K562 (cell line): ENCODE data around the gene FCHO2. TPM values are rescaled to one million over a fixed set of nuclear protein-coding genes. Genes with fewer than 3 reads are reported as not detected.

Source experiments
- ATAC-seq: fragments of 200-7000 bp; cut with Tn5 transposase; 3 replicates; pipeline ENCODE4 v1.9.1; 2020; ENCODE audit warnings: moderate library complexity
- BruUV-seq: library from RNA; stranded (reverse); fragments of 400-500 nt; replicated peaks from 2 replicates; lab custom pipeline; 2021; lab: Mats Ljungman, UMichigan
- CTCF ChIA-PET: fragments of 300-600 bp; formaldehyde crosslinking; extraction: SDS; loops from one replicate; lab custom pipeline; 2021; ENCODE audit warnings: low intra/inter-chr PET ratio; lab: Yijun Ruan, JAX
- POLR2A ChIA-PET: fragments of 300-600, 350-650 bp; sonication (Branson Sonifier 250); formaldehyde crosslinking; extraction: SDS; loops from one replicate; lab custom pipeline; 2021; ENCODE audit warnings: antibody characterized with exemption, inconsistent platforms; lab: Yijun Ruan, JAX
- DNase-seq, 4 experiments: peaks; one replicate each; pipeline versions ENCODE4 v3.0.0 to v3.0.0-alpha.2; 2011 to 2018; ENCODE audit warnings: low spot score in 3 of 4, mixed read lengths in 3 of 4; ENCODE audit errors: extremely low read depth in 1 of 4
- FAIRE-seq: peaks from 2 replicates; lab custom pipeline; 2011; peaks lifted over from hg19 to GRCh38; lab: Jason Lieb, UNC
- H2AFZ ChIP-seq: 2 replicates; pipeline ENCODE4 v1.6.0; 2011; ENCODE audit warnings: low read depth, low read length, control low read depth, inconsistent platforms
- H3K27ac ChIP-seq: fragments of 200-600 bp; 3 replicates; pipeline ENCODE4 v1.8.0; 2011; ENCODE audit warnings: low read depth, mild to moderate bottlenecking, control low read depth, inconsistent platforms, low read length, moderate library complexity, mixed read lengths; ENCODE audit errors: extremely low read depth
- H3K27me3 ChIP-seq, 2 experiments: fragments of 300-600 bp in 1 of 2; 2 replicates in 1 of 2; 3 replicates in 1 of 2; pipeline versions ENCODE4 v1.6.0 to v1.8.0; 2011; ENCODE audit warnings: inconsistent platforms in 2 of 2, low read length in 2 of 2, mild to moderate bottlenecking in 1 of 2, mixed read lengths in 1 of 2, moderate library complexity in 1 of 2; ENCODE audit not compliant: control insufficient read depth in 2 of 2, insufficient read depth in 2 of 2
- H3K36me3 ChIP-seq: fragments of 300-600 bp; 3 replicates; pipeline ENCODE4 v1.8.0; 2011; ENCODE audit warnings: mild to moderate bottlenecking, low read length, inconsistent platforms; ENCODE audit not compliant: control insufficient read depth, insufficient read depth
- H3K4me1 ChIP-seq, 2 experiments: fragments of 200-600 bp in 1 of 2; replicated peaks in 1 of 2; 2 replicates in 1 of 2; 3 replicates in 1 of 2; pipeline versions ENCODE4 v1.5.1 to v1.8.0; 2011; ENCODE audit warnings: inconsistent platforms in 2 of 2, low read length in 2 of 2, mild to moderate bottlenecking in 1 of 2, mixed read lengths in 1 of 2, moderate library complexity in 1 of 2; ENCODE audit not compliant: control insufficient read depth in 2 of 2, insufficient read depth in 2 of 2
- H3K4me2 ChIP-seq: 2 replicates; pipeline ENCODE4 v1.6.1; 2011; ENCODE audit warnings: low read length, control low read depth, inconsistent platforms, mixed read lengths; ENCODE audit not compliant: insufficient read depth
- H3K4me3 ChIP-seq: fragments of 200-600 bp; sonication (generic), shearing (Covaris generic); 2 replicates; pipeline ENCODE4 v1.5.1; 2016; ENCODE audit warnings: control low read depth, inconsistent platforms
- H3K79me2 ChIP-seq: fragments of 200-600 bp; 3 replicates; pipeline ENCODE4 v1.8.0; 2011; ENCODE audit warnings: low read length, inconsistent platforms; ENCODE audit not compliant: control insufficient read depth, insufficient read depth
- H3K9ac ChIP-seq, 2 experiments: 2 replicates each; pipeline versions ENCODE4 v1.6.0 to v1.6.1; 2011; ENCODE audit warnings: low read depth in 2 of 2, low read length in 2 of 2, control low read depth in 1 of 2, inconsistent platforms in 1 of 2, mild to moderate bottlenecking in 1 of 2, mixed read lengths in 1 of 2; ENCODE audit not compliant: insufficient read depth in 1 of 2
- H3K9me1 ChIP-seq: one replicate; pipeline ENCODE4 v1.6.0; 2011; ENCODE audit warnings: inconsistent platforms, mild to moderate bottlenecking, low read length, moderate library complexity; ENCODE audit not compliant: control insufficient read depth, insufficient read depth
- H3K9me3 ChIP-seq: replicated peaks from 2 replicates; pipeline ENCODE4 v1.5.1; 2011; ENCODE audit warnings: low read depth, low read length, inconsistent platforms; ENCODE audit not compliant: control insufficient read depth, insufficient read depth
- H4K20me1 ChIP-seq: replicated peaks from 2 replicates; pipeline ENCODE4 v1.6.1; 2011; ENCODE audit warnings: low read length, inconsistent platforms, mixed read lengths; ENCODE audit not compliant: control insufficient read depth, insufficient read depth
- BRD4 ChIP-seq: fragments of 200-600 bp; sonication (generic); IDR thresholded peaks from 2 replicates; pipeline ENCODE4 v1.6.1; 2017; ENCODE audit warnings: inconsistent platforms
- CREBBP ChIP-seq: IDR thresholded peaks from one replicate; pipeline ENCODE4 v1.6.1; 2012; ENCODE audit warnings: low read depth, mild to moderate bottlenecking, control low read depth, inconsistent platforms, low read length
- DMBX1 ChIP-seq: fragments of 250-450 bp; sonication (Bioruptor Pico); IDR thresholded peaks from 2 replicates; pipeline ENCODE4 v1.8.0; 2022; ENCODE audit warnings: inconsistent platforms, mild to moderate bottlenecking, moderate library complexity, borderline replicate concordance
- ELF1 ChIP-seq: fragments of 200-800 bp; sonication (Bioruptor generic); IDR thresholded peaks from 2 replicates; pipeline ENCODE4 v1.6.1; 2016; ENCODE audit warnings: missing genetic modification characterization, missing compliant biosample characterization
- HDAC6 ChIP-seq: IDR thresholded peaks from 2 replicates; pipeline ENCODE4 v1.6.1; 2012; ENCODE audit warnings: low read depth, mild to moderate bottlenecking, control low read depth, inconsistent platforms, low read length, moderate library complexity
- KDM1A ChIP-seq, 2 experiments: fragments of 450-650 bp; IDR thresholded peaks; 2 replicates each; pipeline ENCODE4 v1.6.1; 2016; ENCODE audit warnings: mild to moderate bottlenecking in 2 of 2
- LEF1 ChIP-seq: fragments of 450-650 bp; IDR thresholded peaks from 2 replicates; pipeline ENCODE4 v1.6.1; 2016; ENCODE audit warnings: mild to moderate bottlenecking
- MIER1 ChIP-seq: fragments of 450-650 bp; IDR thresholded peaks from 2 replicates; pipeline ENCODE4 v1.6.1; 2016; ENCODE audit warnings: antibody characterized with exemption, mild to moderate bottlenecking, low read depth
- RCOR1 ChIP-seq, 2 experiments: IDR thresholded peaks; 2 replicates each; pipeline ENCODE4 v1.6.1; 2012; ENCODE audit warnings: low read depth in 2 of 2, low read length in 2 of 2, borderline replicate concordance in 1 of 2, improper control_type of control experiment in 1 of 2
- SREBF2 ChIP-seq: sonication (generic); formaldehyde crosslinking; IDR thresholded peaks from 2 replicates; pipeline ENCODE4 v1.4.0; 2020; ENCODE audit warnings: mild to moderate bottlenecking, missing genetic modification reagents
- TCFL5 ChIP-seq: fragments of 250-450 bp; sonication (Bioruptor Pico); conservative IDR thresholded peaks from 2 replicates; pipeline ENCODE4 v1.6.1; 2021; ENCODE audit warnings: mild to moderate bottlenecking, moderate library complexity, matching md5 sums
- THAP12 ChIP-seq: fragments of 250-450 bp; sonication (Bioruptor Pico); IDR thresholded peaks from 2 replicates; pipeline ENCODE4 v1.9.0; 2021; ENCODE audit warnings: mild to moderate bottlenecking, inconsistent platforms
- ZC3H11A ChIP-seq: IDR thresholded peaks from 2 replicates; pipeline ENCODE4 v1.6.1; 2012; ENCODE audit warnings: low read depth, low read length, improper control_type of control experiment
- ZNF121 ChIP-seq: sonication (generic); formaldehyde crosslinking; conservative IDR thresholded peaks from 2 replicates; pipeline ENCODE4 v1.8.0; 2022; ENCODE audit warnings: missing genetic modification reagents
- ZNF347 ChIP-seq: fragments of 450-650 bp; formaldehyde crosslinking; IDR thresholded peaks from 2 replicates; pipeline ENCODE4 v1.4.0; 2020; ENCODE audit warnings: low read depth, mild to moderate bottlenecking, moderate library complexity
- ZNF668 ChIP-seq: fragments of 250-450 bp; sonication (Bioruptor Pico); IDR thresholded peaks from 2 replicates; pipeline ENCODE4 v1.8.0; 2022; ENCODE audit warnings: mild to moderate bottlenecking, inconsistent platforms
- in situ Hi-C: fragments of 300-500 bp; cut with MboI; formaldehyde crosslinking; loops from 4 replicates; pipeline ENCODE4 v1.15.0; 2018; ENCODE audit warnings: inconsistent platforms, mixed read lengths
- intact Hi-C: fragments of 100-400 bp; cut with micrococcal nuclease; formaldehyde crosslinking; loops from 2 replicates; pipeline ENCODE4 v1.14.2; 2022
- polyA plus RNA-seq, 8 experiments: library from polyadenylated mRNA; depleted of rRNA in 4 of 8; stranded (reverse) in 5 of 8; unstranded in 3 of 8; fragments of >200 nt; fragmentation: Nextera tagmentation in 2 of 8; fragmentation: Illumina TruSeq in 1 of 8; extraction: Ambion mirVana in 2 of 8; extraction: Trizol in 1 of 8; gene quantifications; 2 replicates each; pipeline versions ENCODE4 v1.2.1 to v1.2.3, GENCODE V29; 2011 to 2014; ENCODE audit warnings: inconsistent platforms in 1 of 8, missing spikeins in 1 of 8
- total RNA-seq, 7 experiments: library from RNA; depleted of rRNA in 6 of 7; stranded (reverse); fragments of >200 nt in 6 of 7; fragmentation: Illumina TruSeq in 2 of 7; extraction: Trizol in 2 of 7; gene quantifications; 2 replicates each; pipeline versions ENCODE4 v1.2.1 to v1.2.3, GENCODE V29; 2011 to 2021; ENCODE audit warnings: low replicate concordance in 1 of 7

Gene FCHO2
- total and polyA plus RNA-seq, 9 of the 15 experiments (the other 6 are each of a cell fraction or from before 2014, with no cell fraction given), result 4.4 to 13.4 (median 8.3) TPM

DNA sequence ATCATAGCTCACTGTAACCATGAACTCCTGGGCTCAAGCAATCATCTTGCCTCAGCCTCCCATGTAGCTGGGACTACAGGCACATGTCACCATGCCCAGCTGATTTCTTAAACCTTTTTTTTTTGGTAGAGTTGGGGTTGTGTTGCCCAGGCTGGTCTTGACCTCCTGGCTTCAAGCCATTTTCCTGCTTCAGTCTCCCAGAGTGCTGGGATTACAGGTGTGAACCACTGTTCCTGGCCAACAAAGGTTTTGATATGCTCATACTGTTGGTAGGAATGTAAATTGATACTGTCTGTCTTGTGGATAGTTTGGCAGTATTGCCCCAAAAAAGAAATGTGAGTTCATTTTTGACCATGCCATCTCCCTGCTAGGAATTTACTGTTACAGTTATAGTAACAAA lies 87.2 kb downstream of the FCHO2 start:
- peaks cover 3% of the 10 kb centered on the region; the same call in 1 of the 3 replicates for H3K36me3 ChIP-seq
- no peak for TF ChIP-seq KDM1A (IDR thresholded peaks at IDR 0.05)
- no peak for TF ChIP-seq THAP12 (CRISPR knock-in tag)
- TF ChIP-seq SREBF2 (CRISPR knock-in tag), result no peak
- TF ChIP-seq ZNF121 (CRISPR knock-in tag), result no peak
- TF ChIP-seq ZNF668, result no peak
- TF ChIP-seq LEF1, result no peak
- no peak for TF ChIP-seq CREBBP
- TF ChIP-seq ZNF347, result no peak
- TF ChIP-seq BRD4, result no peak
- no peak for TF ChIP-seq MIER1
- no peak for TF ChIP-seq RCOR1 (IDR thresholded peaks at IDR 0.05; ENCODE audit: borderline replicate concordance in 1 of 2, low read depth in 2 of 2, low read length in 2 of 2)
- TF ChIP-seq DMBX1 (CRISPR knock-in tag), result no peak
- no peak for TF ChIP-seq TCFL5 (CRISPR knock-in tag)
- no peak for TF ChIP-seq ELF1 (tag)
- TF ChIP-seq ZC3H11A, result no peak
- TF ChIP-seq HDAC6, result no peak
- TF ChIP-seq, all 486 proteins: peak for 0
- H3K27me3 ChIP-seq, result no peaks in the 10 kb centered on the region
- ChIA-PET POLR2A (interaction anchor here (0.6 to 0.7 kb wide), 2 partner anchors 14 to 382 kb away, joined by 3 read pairs; no protein-coding TSS in a partner anchor), CTCF (no interaction called here)
- H2AFZ ChIP-seq, result no peak overlapping the region
- no TSS peak for BruUV-seq
- H3K9me1 ChIP-seq, result no peaks in the 10 kb centered on the region
- no peak for ATAC-seq
- no peaks in the 10 kb centered on the region for H4K20me1 ChIP-seq
- peaks cover 0 to 3% of the 10 kb centered on the region in 2 experiments; a peak in 2 of 5 replicates for H3K4me1 ChIP-seq
- in situ Hi-C loops (no loop called here), intact Hi-C loops (no loop called here)
- DNase-seq, result no peak
- H3K9me3 ChIP-seq, result no peaks in the 10 kb centered on the region
- no peak overlapping the region for H3K4me2 ChIP-seq
- no peak overlapping the region for H3K4me3 ChIP-seq
- FAIRE-seq, result peak; percentile 29
- H3K9ac ChIP-seq, result no peak overlapping the region
- no peaks in the 10 kb centered on the region for H3K79me2 ChIP-seq
- no peak overlapping the region for H3K27ac ChIP-seq
